ENCODE measurements around the gene OSTM1. TPM values are rescaled to one million over a fixed set of nuclear protein-coding genes. Genes with fewer than 3 reads are reported as not detected.
"Not testable (repeated sequence)": the region's sequence is repeated elsewhere in the genome, so short reads cannot be mapped to it uniquely, and the experiment has no call there.

Gene OSTM1
- total and polyA plus RNA-seq, 2 experiments from 2014 or later = 17.4 to 28.1 TPM

GRCh38 chr6:108009894-108010293, 64.6 kb downstream of the OSTM1 start (continued):
- TF ChIP-seq REST (IDR thresholded peaks at IDR 0.05; ENCODE audit: unreplicated experiment) (no peak), CREB1 (CRISPR knock-in tag; IDR thresholded peaks at IDR 0.05; ENCODE audit: low read depth) (no peak), ZNF114 (CRISPR knock-in tag; IDR thresholded peaks at IDR 0.05) (no peak)

GRCh38 chr6:108009258-108009657, 65.3 kb downstream of the OSTM1 start:
- not testable (repeated sequence) for H3K4me1 ChIP-seq (ENCODE audit: insufficient read depth); H4K20me1 ChIP-seq (replicated peaks; ENCODE audit: insufficient read depth); H3K27me3 ChIP-seq (ENCODE audit: insufficient read depth); H3K27me3 Mint-ChIP-seq (ENCODE audit: insufficient read depth, low read depth, poor library complexity); H2AFZ ChIP-seq; H3F3A ChIP-seq (replicated peaks; ENCODE audit: low read depth); H3K4me1 Mint-ChIP-seq; H3K79me2 ChIP-seq (replicated peaks; ENCODE audit: insufficient read depth); ATAC-seq; H3K36me3 ChIP-seq (ENCODE audit: insufficient read depth); H3K4me3 ChIP-seq; H3K4me3 Mint-ChIP-seq; H3K27ac ChIP-seq (ENCODE audit: low read depth); H3K9me2 ChIP-seq (ENCODE audit: insufficient read depth); DNase-seq (ENCODE audit: low spot score); H3K4me2 ChIP-seq; H3K27ac Mint-ChIP-seq
- peaks cover 26% of the 10 kb centered on the region for H3K36me3 Mint-ChIP-seq (ENCODE audit: low read depth)
- peaks cover 40% of the 10 kb centered on the region for H3K9me3 Mint-ChIP-seq

GRCh38 chr6:108008363-108008762, 66.2 kb downstream of the OSTM1 start:
- Mint-ChIP-seq H3K36me3 (ENCODE audit: low read depth) (peaks cover 19% of the 10 kb centered on the region), H3K9me3 (peaks cover 32% of the 10 kb centered on the region), H3K27me3 (ENCODE audit: insufficient read depth, low read depth, poor library complexity) (peaks cover 6% of the 10 kb centered on the region), H3K4me1 (peaks cover 2% of the 10 kb centered on the region; the same call in 1 of the 3 replicates), H3K4me3 (no peak overlapping the region), H3K27ac (no peak overlapping the region)
- no peak overlapping the region for H3K4me2 ChIP-seq
- H2AFZ ChIP-seq = no peak overlapping the region
- H3K4me3 ChIP-seq = no peak overlapping the region
- no peaks in the 10 kb centered on the region for H4K20me1 ChIP-seq (replicated peaks; ENCODE audit: insufficient read depth)
- no peak for TF ChIP-seq STAT1 (IDR thresholded peaks at IDR 0.05; ENCODE audit: unreplicated experiment)
- H3K79me2 ChIP-seq (replicated peaks; ENCODE audit: insufficient read depth) = no peaks in the 10 kb centered on the region
- H3F3A ChIP-seq (replicated peaks; ENCODE audit: low read depth) = no peaks in the 10 kb centered on the region
- no peaks in the 10 kb centered on the region; the same call in 1 of the 2 replicates for H3K36me3 ChIP-seq (ENCODE audit: insufficient read depth)
- H3K27me3 ChIP-seq (ENCODE audit: insufficient read depth) = no peaks in the 10 kb centered on the region
- peaks cover 3% of the 10 kb centered on the region for H3K4me1 ChIP-seq (ENCODE audit: insufficient read depth)
- H3K27ac ChIP-seq (ENCODE audit: low read depth) = no peak overlapping the region
- no peak for DNase-seq (ENCODE audit: low spot score)
- ATAC-seq = no peak
- H3K9me2 ChIP-seq (ENCODE audit: insufficient read depth) = 0 out of 2 replicates have a peak, but pooled peaks cover 9% of the 10 kb centered on the region

GRCh38 chr6:108005961-108006360, 68.6 kb downstream of the OSTM1 start:
- H3K9me3 Mint-ChIP-seq = peaks cover 32% of the 10 kb centered on the region
- H3K27me3 Mint-ChIP-seq (ENCODE audit: insufficient read depth, low read depth, poor library complexity) = peaks cover 8% of the 10 kb centered on the region
- no peaks in the 10 kb centered on the region for H3K79me2 ChIP-seq (replicated peaks; ENCODE audit: insufficient read depth)
- H3K4me1 ChIP-seq (ENCODE audit: insufficient read depth) = peaks cover 17% of the 10 kb centered on the region
- ATAC-seq (no peak), DNase-seq (ENCODE audit: low spot score) (no peak)
- H3K36me3 ChIP-seq (ENCODE audit: insufficient read depth) = no peaks in the 10 kb centered on the region; the same call in 1 of the 2 replicates
- H3K27ac Mint-ChIP-seq = no peak overlapping the region
- no peak overlapping the region for H3K4me3 ChIP-seq
- no peak overlapping the region for H3K4me2 ChIP-seq
- H4K20me1 ChIP-seq (replicated peaks; ENCODE audit: insufficient read depth) = no peaks in the 10 kb centered on the region
- H3K27me3 ChIP-seq (ENCODE audit: insufficient read depth) = no peaks in the 10 kb centered on the region
- no peak overlapping the region for H3K4me3 Mint-ChIP-seq
- no peaks in the 10 kb centered on the region for H3F3A ChIP-seq (replicated peaks; ENCODE audit: low read depth)
- H3K27ac ChIP-seq (ENCODE audit: low read depth) = no peak overlapping the region
- H3K9me2 ChIP-seq (ENCODE audit: insufficient read depth) = 0 out of 2 replicates have a peak, but pooled peaks cover 2% of the 10 kb centered on the region
- H2AFZ ChIP-seq = no peak overlapping the region
- peaks cover 17% of the 10 kb centered on the region for H3K4me1 Mint-ChIP-seq
- peaks cover 19% of the 10 kb centered on the region for H3K36me3 Mint-ChIP-seq (ENCODE audit: low read depth)
- TF ChIP-seq STAT1 (IDR thresholded peaks at IDR 0.05; ENCODE audit: unreplicated experiment) = no peak
- TF ChIP-seq POLR2AphosphoS5 (IDR thresholded peaks at IDR 0.05; ENCODE audit: low read depth) = no peak
- no peak for TF ChIP-seq JUNB (IDR thresholded peaks at IDR 0.05; ENCODE audit: unreplicated experiment)
- TF ChIP-seq ZNF114 (CRISPR knock-in tag; IDR thresholded peaks at IDR 0.05) = no peak
- TF ChIP-seq NANOG (IDR thresholded peaks at IDR 0.05; ENCODE audit: borderline replicate concordance) = no peak
- no peak for TF ChIP-seq CREB1 (CRISPR knock-in tag; IDR thresholded peaks at IDR 0.05; ENCODE audit: low read depth)
- TF ChIP-seq ZNF331 (CRISPR knock-in tag; IDR thresholded peaks at IDR 0.05; ENCODE audit: low read depth) = no peak
- TF ChIP-seq CTCF (conservative IDR thresholded peaks at IDR 0.05; ENCODE audit: low read depth in 2 of 2) = no peak
- TF ChIP-seq REST (IDR thresholded peaks at IDR 0.05; ENCODE audit: unreplicated experiment) = no peak

All from GM23338 (cell line).